ENCODE measurements around the gene ACAD9. TPM values are rescaled to one million over a fixed set of nuclear protein-coding genes. Genes with fewer than 3 reads are reported as not detected.
"Not testable (repeated sequence)": the region's sequence is repeated elsewhere in the genome, so short reads cannot be mapped to it uniquely, and the experiment has no call there.

ACAD9 gene
- total RNA-seq, 2 experiments from 2014 or later: 45.3 to 45.5 TPM

GRCh38 chr3:128906804-128907525 lies 27.5 kb downstream of the ACAD9 start:
- no peak overlapping the region for H3K27ac Mint-ChIP-seq
- H3K4me3 Mint-ChIP-seq: no peak overlapping the region
- H3K4me1 Mint-ChIP-seq (ENCODE audit: low read depth): no peaks in the 10 kb centered on the region
- intact Hi-C loops (cut with micrococcal nuclease): no loop called here
- POLR2A ChIA-PET: no interaction called here
- H3K36me3 Mint-ChIP-seq: peaks cover 35% of the 10 kb centered on the region
- H3K27me3 Mint-ChIP-seq: no peaks in the 10 kb centered on the region
- no peaks in the 10 kb centered on the region for H3K9me3 Mint-ChIP-seq
- CTCF ChIA-PET: no interaction called here
- no peak for DNase-seq

- no peaks in the 10 kb centered on the region for H3K9me3 Mint-ChIP-seq
- H3K4me1 Mint-ChIP-seq (ENCODE audit: low read depth): no peaks in the 10 kb centered on the region
- no peaks in the 10 kb centered on the region for H3K27me3 Mint-ChIP-seq
- DNase-seq: no peak
- H3K36me3 Mint-ChIP-seq: peaks cover 38% of the 10 kb centered on the region
- no peak overlapping the region for H3K27ac Mint-ChIP-seq
- ChIA-PET CTCF (no interaction called here), POLR2A (no interaction called here)
- intact Hi-C loops (cut with micrococcal nuclease): no loop called here
- H3K4me3 Mint-ChIP-seq: no peak overlapping the region
Measured at GRCh38 chr3:128907706-128908445, 28.5 kb downstream of the ACAD9 start.

DNA sequence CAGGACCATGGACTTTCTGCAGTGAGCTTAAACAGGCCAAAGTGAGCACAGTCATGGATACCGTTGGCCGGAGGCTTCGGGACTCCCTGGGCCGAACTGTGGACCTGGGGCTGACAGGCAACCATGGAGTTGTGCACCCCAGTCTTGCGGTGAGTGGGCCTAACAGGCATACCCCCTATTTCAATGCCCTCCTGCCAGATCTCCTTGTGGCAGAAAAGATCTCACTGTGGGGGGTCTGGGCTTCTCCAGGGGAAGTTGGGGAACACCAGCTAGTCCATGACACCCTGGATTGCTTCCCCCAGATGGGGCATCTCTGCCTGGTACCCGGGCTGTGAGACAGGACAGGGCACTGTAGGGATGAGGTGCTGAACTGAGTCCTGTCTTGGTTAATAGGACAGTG lies 29.5 kb downstream of the ACAD9 start:
- POLR2A ChIA-PET: no interaction called here
- DNase-seq: no peak
- Mint-ChIP-seq H3K36me3 (peaks cover 39% of the 10 kb centered on the region), H3K27ac (no peak overlapping the region), H3K9me3 (no peaks in the 10 kb centered on the region), H3K4me3 (no peak overlapping the region), H3K27me3 (no peaks in the 10 kb centered on the region), H3K4me1 (ENCODE audit: low read depth) (no peaks in the 10 kb centered on the region)
- intact Hi-C loops (cut with micrococcal nuclease): no loop called here
- CTCF ChIA-PET: no interaction called here

- CTCF ChIA-PET: no interaction called here
- Mint-ChIP-seq H3K4me3 (no peak overlapping the region), H3K36me3 (peaks cover 33% of the 10 kb centered on the region), H3K9me3 (no peaks in the 10 kb centered on the region), H3K4me1 (ENCODE audit: low read depth) (no peaks in the 10 kb centered on the region), H3K27ac (no peak overlapping the region), H3K27me3 (no peaks in the 10 kb centered on the region)
- no peak for DNase-seq
- intact Hi-C loops (cut with micrococcal nuclease): no loop called here
- POLR2A ChIA-PET: no interaction called here
Measured at GRCh38 chr3:128910006-128910405, 30.6 kb downstream of the ACAD9 start.

- Mint-ChIP-seq H3K36me3 (peaks cover 29% of the 10 kb centered on the region), H3K27ac (no peak overlapping the region), H3K27me3 (no peaks in the 10 kb centered on the region), H3K9me3 (no peaks in the 10 kb centered on the region), H3K4me3 (no peak overlapping the region), H3K4me1 (ENCODE audit: low read depth) (no peaks in the 10 kb centered on the region)
- ChIA-PET POLR2A (no interaction called here), CTCF (interaction anchor here (1.0 kb wide), 1 partner anchor 14 kb away, joined by 3 read pairs; no protein-coding TSS in a partner anchor)
- no peak for DNase-seq
- intact Hi-C loops (cut with micrococcal nuclease): no loop called here
Measured at GRCh38 chr3:128911911-128912310, 32.5 kb downstream of the ACAD9 start.

- H3K4me3 Mint-ChIP-seq: no peak overlapping the region
Measured at GRCh38 chr3:128914966-128915645, 35.7 kb downstream of the ACAD9 start.

GRCh38 chr3:128917291-128917690 lies 37.9 kb downstream of the ACAD9 start:
- Mint-ChIP-seq H3K4me3 (no peak overlapping the region), H3K4me1 (ENCODE audit: low read depth) (peaks cover 4% of the 10 kb centered on the region), H3K9me3 (peaks cover 9% of the 10 kb centered on the region), H3K36me3 (peaks cover 51% of the 10 kb centered on the region), H3K27me3 (no peaks in the 10 kb centered on the region), H3K27ac (no peak overlapping the region)
- CTCF ChIA-PET: no interaction called here
- intact Hi-C loops (cut with micrococcal nuclease): no loop called here
- no peak for DNase-seq
- POLR2A ChIA-PET: no interaction called here

More at GRCh38 chr3:128914966-128915645, 35.7 kb downstream of the ACAD9 start:
- Mint-ChIP-seq H3K36me3 (peaks cover 51% of the 10 kb centered on the region), H3K9me3 (no peaks in the 10 kb centered on the region), H3K4me1 (ENCODE audit: low read depth) (no peaks in the 10 kb centered on the region), H3K27me3 (no peaks in the 10 kb centered on the region), H3K27ac (no peak overlapping the region)
- intact Hi-C loops (cut with micrococcal nuclease): no loop called here
- no peak for DNase-seq
- POLR2A ChIA-PET: interaction anchor here (0.7 kb wide), 1 partner anchor 10 kb away, joined by 3 read pairs; no protein-coding TSS in a partner anchor
- CTCF ChIA-PET: interaction anchor here (0.8 to 1.2 kb wide), 2 partner anchors 55 to 306 kb away, joined by 3 to 5 read pairs; no protein-coding TSS in a partner anchor

DNA sequence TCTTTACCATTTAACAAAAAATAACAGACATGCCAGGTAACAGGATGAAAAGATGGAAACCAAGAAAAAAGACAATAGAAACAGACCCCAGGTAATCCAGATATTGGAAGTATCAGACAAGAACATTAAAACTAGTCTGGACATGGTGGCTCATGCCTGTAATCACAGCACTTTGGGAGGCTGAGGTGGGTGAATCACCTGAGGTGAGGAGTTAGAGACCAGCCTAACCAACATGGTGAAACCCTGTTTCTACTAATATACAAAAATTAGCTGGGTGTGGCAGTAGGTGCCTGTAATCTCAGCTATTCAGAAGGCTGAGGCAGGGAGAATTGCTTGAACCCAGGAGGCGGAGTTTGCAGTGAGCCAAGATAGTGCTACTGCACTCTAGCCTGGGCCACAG lies 40.6 kb downstream of the ACAD9 start:
- Mint-ChIP-seq H3K4me1 (ENCODE audit: low read depth) (peaks cover 28% of the 10 kb centered on the region), H3K9me3 (peaks cover 14% of the 10 kb centered on the region), H3K27me3 (no peaks in the 10 kb centered on the region), H3K4me3 (no peak overlapping the region), H3K27ac (no peak overlapping the region), H3K36me3 (peaks cover 38% of the 10 kb centered on the region)
- CTCF ChIA-PET: no interaction called here
- no peak for DNase-seq
- intact Hi-C loops (cut with micrococcal nuclease): loop anchor here (5.0 kb wide), 1 partner anchor 303 kb away; no protein-coding TSS in a partner anchor
- POLR2A ChIA-PET: interaction anchor here (0.7 kb wide), 1 partner anchor 118 kb away, joined by 3 read pairs; no protein-coding TSS in a partner anchor

DNA sequence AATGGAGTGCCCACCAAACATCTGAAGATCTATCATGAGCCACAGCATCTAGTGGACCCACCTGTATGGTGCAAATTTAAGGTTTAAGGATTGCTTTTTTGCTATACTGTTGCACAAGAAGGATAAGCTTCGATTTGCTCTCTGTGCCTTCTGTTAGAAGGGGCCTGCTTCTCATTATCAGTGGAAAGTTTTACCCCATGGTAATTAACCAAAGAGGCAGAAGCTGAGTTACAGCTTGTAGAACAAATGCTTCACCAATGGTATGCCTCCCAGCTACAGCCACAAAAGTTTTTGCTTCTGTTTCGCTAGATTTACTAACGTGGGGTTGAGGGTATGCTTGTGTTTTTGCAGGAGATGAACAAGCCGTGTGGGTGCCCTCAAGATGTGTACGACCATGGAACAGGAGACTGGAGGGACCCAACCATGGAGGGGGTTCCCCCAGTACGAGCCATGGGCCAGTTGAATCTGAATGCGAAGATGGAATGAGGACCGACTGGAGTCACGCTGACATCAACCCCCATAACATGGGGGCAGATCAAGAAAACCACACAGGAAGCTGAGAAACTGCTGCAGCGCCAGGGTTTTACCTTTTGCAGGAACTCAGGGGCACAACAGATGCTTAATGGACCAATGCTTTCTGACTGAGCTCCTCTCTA lies 43.5 kb downstream of the ACAD9 start:
- peak; percentile 77 for DNase-seq
- H3K9me3 Mint-ChIP-seq: peaks cover 14% of the 10 kb centered on the region
- H3K4me3 Mint-ChIP-seq: peak overlapping the region; percentile 55
- intact Hi-C loops (cut with micrococcal nuclease): loop anchor here (1.0 to 5.0 kb wide), 2 partner anchors 44 to 306 kb away; partner anchors contain the start of gene ACAD9
- H3K4me1 Mint-ChIP-seq (ENCODE audit: low read depth): peaks cover 29% of the 10 kb centered on the region
- no peaks in the 10 kb centered on the region for H3K27me3 Mint-ChIP-seq
- peaks cover 20% of the 10 kb centered on the region for H3K36me3 Mint-ChIP-seq
- peak overlapping the region; percentile 40 for H3K27ac Mint-ChIP-seq
- POLR2A ChIA-PET: no interaction called here
- CTCF ChIA-PET: interaction anchor here (0.9 to 2.1 kb wide), 6 partner anchors 9 to 305 kb away, joined by 3 to 12 read pairs (median 6); no protein-coding TSS in a partner anchor

- Mint-ChIP-seq H3K4me1 (ENCODE audit: low read depth) (peaks cover 29% of the 10 kb centered on the region), H3K27me3 (no peaks in the 10 kb centered on the region), H3K9me3 (peaks cover 14% of the 10 kb centered on the region), H3K27ac (peak overlapping the region; percentile 15), H3K36me3 (peaks cover 15% of the 10 kb centered on the region), H3K4me3 (peak overlapping the region; percentile 55)
- POLR2A ChIA-PET: interaction anchor here (0.7 kb wide), 1 partner anchor 104 kb away, joined by 3 read pairs; no protein-coding TSS in a partner anchor
- DNase-seq: no peak
- CTCF ChIA-PET: interaction anchor here (0.8 to 2.1 kb wide), 6 partner anchors 27 to 306 kb away, joined by 3 to 12 read pairs (median 6); no protein-coding TSS in a partner anchor
- intact Hi-C loops (cut with micrococcal nuclease): loop anchor here (1.0 to 5.0 kb wide), 2 partner anchors 44 to 306 kb away; partner anchors contain the start of gene ACAD9
Measured at GRCh38 chr3:128923576-128923975, 44.2 kb downstream of the ACAD9 start.

DNA sequence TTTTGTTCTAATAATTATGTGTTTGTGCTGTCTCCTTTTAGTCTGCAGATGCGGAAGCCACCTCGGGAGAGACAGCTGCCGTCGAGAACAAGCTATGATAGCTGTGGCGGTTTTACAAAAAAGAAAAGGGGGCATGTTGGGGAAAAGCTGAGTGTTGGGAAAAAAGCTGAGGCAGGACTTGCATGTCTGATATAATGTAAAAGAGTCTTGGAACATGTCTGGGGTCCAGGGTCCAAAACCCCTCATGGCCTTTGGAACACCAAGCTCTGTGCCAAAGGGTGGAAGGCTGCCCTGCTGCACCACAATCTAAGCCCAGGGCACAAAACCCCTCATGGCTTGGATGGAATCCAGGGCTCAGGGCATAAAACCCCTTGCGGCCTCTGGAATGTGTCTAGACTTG lies 44.6 kb downstream of the ACAD9 start:
- peaks cover 29% of the 10 kb centered on the region for H3K4me1 Mint-ChIP-seq (ENCODE audit: low read depth)
- POLR2A ChIA-PET: interaction anchor here (0.7 kb wide), 1 partner anchor 103 kb away, joined by 3 read pairs; no protein-coding TSS in a partner anchor
- peaks cover 14% of the 10 kb centered on the region for H3K36me3 Mint-ChIP-seq
- CTCF ChIA-PET: interaction anchor here (0.8 to 2.1 kb wide), 3 partner anchors 28 to 48 kb away, joined by 4 to 12 read pairs (median 6); no protein-coding TSS in a partner anchor
- not testable (repeated sequence) for DNase-seq, H3K27me3 Mint-ChIP-seq, H3K4me3 Mint-ChIP-seq
- H3K27ac Mint-ChIP-seq: peak overlapping the region; percentile 15
- intact Hi-C loops (cut with micrococcal nuclease): loop anchor here (1.0 to 5.0 kb wide), 2 partner anchors 45 to 307 kb away; partner anchors contain the start of gene ACAD9
- peaks cover 14% of the 10 kb centered on the region for H3K9me3 Mint-ChIP-seq
